GM23338 (cell line): ENCODE measurements around the gene SCNN1G. TPM values are rescaled to one million over a fixed set of nuclear protein-coding genes. Genes with fewer than 3 reads are reported as not detected.

Source experiments
- ATAC-seq: fragments of 200-7000 bp; cut with Tn5 transposase; 3 replicates; pipeline ENCODE4 v1.9.1; 2020
- DNase-seq: peaks from one replicate; pipeline ENCODE4 v3.0.0-alpha.2; 2015; ENCODE audit warnings: low spot score
- H2AFZ ChIP-seq: fragments of 200-600 bp; sonication (generic); 2 replicates; pipeline ENCODE4 v1.8.0; 2016; ENCODE audit warnings: antibody characterized with exemption, mild to moderate bottlenecking, moderate library complexity
- H3F3A ChIP-seq: fragments of 200-600 bp; sonication (generic); replicated peaks from 2 replicates; pipeline ENCODE4 v1.8.0; 2017; ENCODE audit warnings: antibody characterized with exemption, mixed run types, low read depth
- H3K27ac ChIP-seq: fragments of 200-600 bp; sonication (generic); 2 replicates; pipeline ENCODE4 v1.6.1; 2016; ENCODE audit warnings: low read depth
- H3K27me3 ChIP-seq: fragments of 200-600 bp; sonication (generic); 2 replicates; pipeline ENCODE4 v1.8.0; 2016; ENCODE audit warnings: mild to moderate bottlenecking, mixed run types, moderate library complexity; ENCODE audit not compliant: insufficient read depth
- H3K36me3 ChIP-seq: fragments of 200-600 bp; sonication (generic); 2 replicates; pipeline ENCODE4 v1.8.0; 2016; ENCODE audit warnings: mild to moderate bottlenecking; ENCODE audit not compliant: insufficient read depth
- H3K4me1 ChIP-seq: fragments of 200-600 bp; sonication (generic); 2 replicates; pipeline ENCODE4 v1.8.0; 2016; ENCODE audit warnings: mild to moderate bottlenecking, moderate library complexity; ENCODE audit not compliant: insufficient read depth
- H3K4me2 ChIP-seq: fragments of 200-600 bp; sonication (generic); 2 replicates; pipeline ENCODE4 v1.7.1; 2017; ENCODE audit warnings: mixed run types
- H3K4me3 ChIP-seq: fragments of 200-600 bp; sonication (generic); 2 replicates; pipeline ENCODE4 v1.6.1; 2016; ENCODE audit warnings: mixed run types
- H3K79me2 ChIP-seq: fragments of 200-600 bp; sonication (generic); replicated peaks from 2 replicates; pipeline ENCODE4 v1.8.0; 2017; ENCODE audit warnings: mild to moderate bottlenecking; ENCODE audit not compliant: insufficient read depth
- H3K9me2 ChIP-seq: fragments of 200-600 bp; sonication (generic); 2 replicates; pipeline ENCODE4 v1.8.0; 2017; ENCODE audit not compliant: insufficient read depth
- H4K20me1 ChIP-seq: fragments of 200-600 bp; sonication (generic); replicated peaks from 2 replicates; pipeline ENCODE4 v1.8.0; 2017; ENCODE audit warnings: mild to moderate bottlenecking; ENCODE audit not compliant: insufficient read depth
- H3K27ac Mint-ChIP-seq: 2 replicates; pipeline ENCODE4 v1.8.0; 2020; ENCODE audit warnings: inconsistent platforms, mild to moderate bottlenecking, moderate library complexity, mixed read lengths
- H3K27me3 Mint-ChIP-seq: 3 replicates; pipeline ENCODE4 v1.8.0; 2022; ENCODE audit warnings: low read depth, mild to moderate bottlenecking, moderate library complexity, mixed read lengths, inconsistent platforms; ENCODE audit not compliant: insufficient read depth, poor library complexity
- H3K36me3 Mint-ChIP-seq: 3 replicates; pipeline ENCODE4 v1.8.0; 2021; ENCODE audit warnings: low read depth, mild to moderate bottlenecking, inconsistent platforms, moderate library complexity, mixed read lengths
- H3K4me1 Mint-ChIP-seq: 3 replicates; pipeline ENCODE4 v1.8.0; 2020; ENCODE audit warnings: mild to moderate bottlenecking, inconsistent platforms, mixed read lengths
- H3K4me3 Mint-ChIP-seq: 3 replicates; pipeline ENCODE4 v1.8.0; 2021; ENCODE audit warnings: moderate library complexity, mild to moderate bottlenecking, inconsistent platforms, mixed read lengths
- H3K9me3 Mint-ChIP-seq: 3 replicates; pipeline ENCODE4 v1.8.0; 2020; ENCODE audit warnings: moderate library complexity, mild to moderate bottlenecking, inconsistent platforms, mixed read lengths
- EZH2phosphoT487 ChIP-seq: fragments of 200-600 bp; sonication (generic); IDR thresholded peaks from one replicate; pipeline ENCODE4 v1.8.1; 2018; ENCODE audit warnings: antibody characterized with exemption; ENCODE audit not compliant: unreplicated experiment
- POLR2AphosphoS5 ChIP-seq: IDR thresholded peaks from 2 replicates; pipeline ENCODE4 v1.6.1; 2016; ENCODE audit warnings: antibody characterized with exemption, low read depth
- STAT1 ChIP-seq: IDR thresholded peaks from one replicate; pipeline ENCODE4 v1.6.1; 2016; ENCODE audit warnings: antibody characterized with exemption; ENCODE audit not compliant: unreplicated experiment
- ZNF331 ChIP-seq: fragments of 250-450 bp; sonication (Bioruptor Pico); IDR thresholded peaks from 2 replicates; pipeline ENCODE4 v1.5.0; 2020; ENCODE audit warnings: low read depth, mild to moderate bottlenecking, moderate library complexity
- polyA plus RNA-seq: library from polyadenylated mRNA; unstranded; fragments of >200 nt; fragmentation: Nextera tagmentation; extraction: Ambion mirVana; gene quantifications from 2 replicates; pipeline ENCODE4 v1.2.1, GENCODE V29; 2016
- total RNA-seq: library from RNA; depleted of rRNA; stranded (reverse); fragments of >200 nt; shearing (Covaris generic); gene quantifications from 2 replicates; pipeline ENCODE4 v1.2.3, GENCODE V29; 2014
- TF ChIP-seq, protein P1 (sequence below): fragments of 250-450 bp; sonication (Bioruptor Pico); IDR thresholded peaks from 2 replicates; pipeline ENCODE4 v1.5.0; 2020; ENCODE audit warnings: mild to moderate bottlenecking, moderate library complexity
- TF ChIP-seq, protein P2 (sequence below): IDR thresholded peaks from 2 replicates; pipeline ENCODE4 v1.6.1; 2016; ENCODE audit warnings: antibody characterized with exemption

SCNN1G gene
- total and polyA plus RNA-seq, 2 experiments from 2014 or later, result 0.97 to 1.1 TPM

GRCh38 chr16:23164736-23165135, 17.8 kb upstream of the SCNN1G start (continued):
- TF ChIP-seq, protein P1, sequence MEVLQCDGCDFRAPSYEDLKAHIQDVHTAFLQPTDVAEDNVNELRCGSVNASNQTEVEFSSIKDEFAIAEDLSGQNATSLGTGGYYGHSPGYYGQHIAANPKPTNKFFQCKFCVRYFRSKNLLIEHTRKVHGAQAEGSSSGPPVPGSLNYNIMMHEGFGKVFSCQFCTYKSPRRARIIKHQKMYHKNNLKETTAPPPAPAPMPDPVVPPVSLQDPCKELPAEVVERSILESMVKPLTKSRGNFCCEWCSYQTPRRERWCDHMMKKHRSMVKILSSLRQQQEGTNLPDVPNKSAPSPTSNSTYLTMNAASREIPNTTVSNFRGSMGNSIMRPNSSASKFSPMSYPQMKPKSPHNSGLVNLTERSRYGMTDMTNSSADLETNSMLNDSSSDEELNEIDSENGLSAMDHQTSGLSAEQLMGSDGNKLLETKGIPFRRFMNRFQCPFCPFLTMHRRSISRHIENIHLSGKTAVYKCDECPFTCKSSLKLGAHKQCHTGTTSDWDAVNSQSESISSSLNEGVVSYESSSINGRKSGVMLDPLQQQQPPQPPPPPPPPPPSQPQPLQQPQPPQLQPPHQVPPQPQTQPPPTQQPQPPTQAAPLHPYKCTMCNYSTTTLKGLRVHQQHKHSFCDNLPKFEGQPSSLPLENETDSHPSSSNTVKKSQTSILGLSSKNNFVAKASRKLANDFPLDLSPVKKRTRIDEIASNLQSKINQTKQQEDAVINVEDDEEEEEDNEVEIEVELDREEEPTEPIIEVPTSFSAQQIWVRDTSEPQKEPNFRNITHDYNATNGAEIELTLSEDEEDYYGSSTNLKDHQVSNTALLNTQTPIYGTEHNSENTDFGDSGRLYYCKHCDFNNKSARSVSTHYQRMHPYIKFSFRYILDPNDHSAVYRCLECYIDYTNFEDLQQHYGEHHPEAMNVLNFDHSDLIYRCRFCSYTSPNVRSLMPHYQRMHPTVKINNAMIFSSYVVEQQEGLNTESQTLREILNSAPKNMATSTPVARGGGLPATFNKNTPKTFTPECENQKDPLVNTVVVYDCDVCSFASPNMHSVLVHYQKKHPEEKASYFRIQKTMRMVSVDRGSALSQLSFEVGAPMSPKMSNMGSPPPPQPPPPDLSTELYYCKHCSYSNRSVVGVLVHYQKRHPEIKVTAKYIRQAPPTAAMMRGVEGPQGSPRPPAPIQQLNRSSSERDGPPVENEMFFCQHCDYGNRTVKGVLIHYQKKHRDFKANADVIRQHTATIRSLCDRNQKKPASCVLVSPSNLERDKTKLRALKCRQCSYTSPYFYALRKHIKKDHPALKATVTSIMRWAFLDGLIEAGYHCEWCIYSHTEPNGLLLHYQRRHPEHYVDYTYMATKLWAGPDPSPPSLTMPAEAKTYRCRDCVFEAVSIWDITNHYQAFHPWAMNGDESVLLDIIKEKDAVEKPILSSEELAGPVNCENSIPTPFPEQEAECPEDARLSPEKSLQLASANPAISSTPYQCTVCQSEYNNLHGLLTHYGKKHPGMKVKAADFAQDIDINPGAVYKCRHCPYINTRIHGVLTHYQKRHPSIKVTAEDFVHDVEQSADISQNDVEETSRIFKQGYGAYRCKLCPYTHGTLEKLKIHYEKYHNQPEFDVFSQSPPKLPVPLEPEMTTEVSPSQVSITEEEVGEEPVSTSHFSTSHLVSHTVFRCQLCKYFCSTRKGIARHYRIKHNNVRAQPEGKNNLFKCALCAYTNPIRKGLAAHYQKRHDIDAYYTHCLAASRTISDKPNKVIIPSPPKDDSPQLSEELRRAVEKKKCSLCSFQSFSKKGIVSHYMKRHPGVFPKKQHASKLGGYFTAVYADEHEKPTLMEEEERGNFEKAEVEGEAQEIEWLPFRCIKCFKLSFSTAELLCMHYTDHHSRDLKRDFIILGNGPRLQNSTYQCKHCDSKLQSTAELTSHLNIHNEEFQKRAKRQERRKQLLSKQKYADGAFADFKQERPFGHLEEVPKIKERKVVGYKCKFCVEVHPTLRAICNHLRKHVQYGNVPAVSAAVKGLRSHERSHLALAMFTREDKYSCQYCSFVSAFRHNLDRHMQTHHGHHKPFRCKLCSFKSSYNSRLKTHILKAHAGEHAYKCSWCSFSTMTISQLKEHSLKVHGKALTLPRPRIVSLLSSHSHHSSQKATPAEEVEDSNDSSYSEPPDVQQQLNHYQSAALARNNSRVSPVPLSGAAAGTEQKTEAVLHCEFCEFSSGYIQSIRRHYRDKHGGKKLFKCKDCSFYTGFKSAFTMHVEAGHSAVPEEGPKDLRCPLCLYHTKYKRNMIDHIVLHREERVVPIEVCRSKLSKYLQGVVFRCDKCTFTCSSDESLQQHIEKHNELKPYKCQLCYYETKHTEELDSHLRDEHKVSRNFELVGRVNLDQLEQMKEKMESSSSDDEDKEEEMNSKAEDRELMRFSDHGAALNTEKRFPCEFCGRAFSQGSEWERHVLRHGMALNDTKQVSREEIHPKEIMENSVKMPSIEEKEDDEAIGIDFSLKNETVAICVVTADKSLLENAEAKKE (CRISPR knock-in tag), result no peak
- TF ChIP-seq POLR2AphosphoS5 (no peak), EZH2phosphoT487 (no peak), STAT1 (no peak)

GRCh38 chr16:23172583-23172982, 10.0 kb upstream of the SCNN1G start:
- TF ChIP-seq, protein P2, sequence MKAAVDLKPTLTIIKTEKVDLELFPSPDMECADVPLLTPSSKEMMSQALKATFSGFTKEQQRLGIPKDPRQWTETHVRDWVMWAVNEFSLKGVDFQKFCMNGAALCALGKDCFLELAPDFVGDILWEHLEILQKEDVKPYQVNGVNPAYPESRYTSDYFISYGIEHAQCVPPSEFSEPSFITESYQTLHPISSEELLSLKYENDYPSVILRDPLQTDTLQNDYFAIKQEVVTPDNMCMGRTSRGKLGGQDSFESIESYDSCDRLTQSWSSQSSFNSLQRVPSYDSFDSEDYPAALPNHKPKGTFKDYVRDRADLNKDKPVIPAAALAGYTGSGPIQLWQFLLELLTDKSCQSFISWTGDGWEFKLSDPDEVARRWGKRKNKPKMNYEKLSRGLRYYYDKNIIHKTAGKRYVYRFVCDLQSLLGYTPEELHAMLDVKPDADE, result no peak
- TF ChIP-seq EZH2phosphoT487 (no peak), ZNF331 (no peak)
- peaks cover 10% of the 10 kb centered on the region for H3K4me1 Mint-ChIP-seq

More at GRCh38 chr16:23172583-23172982, 10.0 kb upstream of the SCNN1G start:
- ATAC-seq, result peak; percentile 82
- Mint-ChIP-seq H3K36me3 (no peaks in the 10 kb centered on the region), H3K27ac (no peak overlapping the region), H3K27me3 (no peaks in the 10 kb centered on the region), H3K4me3 (no peak overlapping the region), H3K9me3 (no peaks in the 10 kb centered on the region)
- Histone ChIP-seq H3K9me2 (no peaks in the 10 kb centered on the region), H3K79me2 (no peaks in the 10 kb centered on the region), H3K27ac (no peak overlapping the region), H2AFZ (0 out of 2 replicates have a peak overlapping the region, but pooled peaks have one; percentile 86), H3K4me1 (peaks cover 12% of the 10 kb centered on the region; the same call in 1 of the 2 replicates), H4K20me1 (no peaks in the 10 kb centered on the region), H3F3A (no peaks in the 10 kb centered on the region), H3K4me3 (no peak overlapping the region), H3K36me3 (no peaks in the 10 kb centered on the region), H3K27me3 (no peaks in the 10 kb centered on the region), H3K4me2 (peak overlapping the region; percentile 20; the same call in 1 of the 2 replicates)
- DNase-seq, result no peak
